Activated CD4-positive, alpha-beta T cell treated with anti-CD3 and anti-CD28 coated beads, Interleukin-2, amount 50 U/mL, for 24 hours (primary cell): ENCODE results near the gene STN1.

ENCODE experiments used
- DNase-seq, 2 donors: peaks; one replicate each; pipeline ENCODE4 v3.0.0-alpha.2; 2020; ENCODE audit warnings: low read depth in 1 of 2, low spot score in 1 of 2

STN1 gene

GRCh38 chr10:103870516-103870915 is 47.5 kb downstream of the STN1 start:
- no peak for DNase-seq

- DNase-seq = no peak
Observed at GRCh38 chr10:103869336-103869735, 48.6 kb downstream of the STN1 start.

- no peak for DNase-seq
Observed at GRCh38 chr10:103868200-103868599, 49.8 kb downstream of the STN1 start.

GRCh38 chr10:103861505-103861904 is 56.5 kb downstream of the STN1 start:
- DNase-seq = no peak

- DNase-seq = peak; percentile 27 to 57
Observed at GRCh38 chr10:103859161-103860086, 58.6 kb downstream of the STN1 start.

GRCh38 chr10:103858360-103858759 is 59.6 kb downstream of the STN1 start:
- DNase-seq = no peak

GRCh38 chr10:103856797-103857170 is 61.2 kb downstream of the STN1 start:
- no peak for DNase-seq

GRCh38 chr10:103855852-103856796 is 61.9 kb downstream of the STN1 start:
- DNase-seq = no peak

- DNase-seq = no peak
Observed at GRCh38 chr10:103855424-103855823, 62.6 kb downstream of the STN1 start, which contains the start of gene SH3PXD2A. Gene SH3PXD2A (minus strand): TSS chr10:103855576. CDS start chr10:103855266, 310 bp downstream.

- DNase-seq = no peak
Observed at GRCh38 chr10:103854686-103855391, 63.1 kb downstream of the STN1 start.

GRCh38 chr10:103854265-103854685 is 63.7 kb downstream of the STN1 start:
- no peak for DNase-seq

GRCh38 chr10:103853428-103854264 is 64.3 kb downstream of the STN1 start:
- no peak for DNase-seq

- no peak for DNase-seq
Observed at GRCh38 chr10:103852856-103853255, 65.1 kb downstream of the STN1 start.

- no peak for DNase-seq
Observed at GRCh38 chr10:103852189-103852711, 65.7 kb downstream of the STN1 start.

- DNase-seq = no peak
Observed at GRCh38 chr10:103851261-103851660, 66.7 kb downstream of the STN1 start.

- DNase-seq = no peak
Observed at GRCh38 chr10:103850572-103850895, 67.5 kb downstream of the STN1 start.

- DNase-seq = no peak
Observed at GRCh38 chr10:103849880-103850571, 68.0 kb downstream of the STN1 start.

- no peak for DNase-seq
Observed at GRCh38 chr10:103849212-103849877, 68.6 kb downstream of the STN1 start.

- no peak for DNase-seq
Observed at GRCh38 chr10:103847909-103848468, 70.0 kb downstream of the STN1 start.
